HCT116 (cell line): ENCODE data around the gene GALNT16. TPM values are rescaled to one million over a fixed set of nuclear protein-coding genes. Genes with fewer than 3 reads are reported as not detected.

Experiments
- ATAC-seq: fragments of 200-7000 bp; cut with Tn5 transposase; 2 replicates; pipeline ENCODE4 v1.9.1; 2020; ENCODE audit warnings: mild to moderate bottlenecking, moderate library complexity
- BruUV-seq: library from RNA; stranded (reverse); fragments of 400-500 nt; replicated peaks from 2 replicates; lab custom pipeline; 2021; lab: Mats Ljungman, UMichigan
- CTCF ChIA-PET: fragments of 300-600 bp; sonication (Branson Sonifier 250); formaldehyde crosslinking; loops from one replicate; lab custom pipeline; 2021; ENCODE audit warnings: antibody characterized with exemption; lab: Charles Lee
- POLR2A ChIA-PET: fragments of 300-600, 350-600 bp; sonication (Branson Sonifier 250); formaldehyde crosslinking; loops from one replicate; lab custom pipeline; 2021; ENCODE audit warnings: antibody characterized with exemption; lab: Charles Lee
- RAD21 ChIA-PET, 2 experiments: fragments of 300-600 bp; sonication (Branson Sonifier 250); formaldehyde crosslinking; loops; one replicate each; lab custom pipeline; 2023; ENCODE audit warnings: low total read pairs in 2 of 2; ENCODE audit not compliant: uncharacterized antibody in 2 of 2, unreplicated experiment in 2 of 2, low non-redundant PET in 1 of 2; lab: Charles Lee
- DNase-seq: peaks from one replicate; pipeline ENCODE4 v3.0.0-alpha.2; 2010; ENCODE audit warnings: low read depth, low spot score
- H2AFZ ChIP-seq: fragments of 200-600 bp; shearing (Covaris generic), sonication (generic); 2 replicates; pipeline ENCODE4 v1.6.1; 2017; ENCODE audit warnings: low read depth, mixed run types, mixed read lengths, antibody characterized with exemption, low read length; ENCODE audit not compliant: poor library complexity, severe bottlenecking
- H3K27ac ChIP-seq: 2 replicates; pipeline ENCODE4 v1.5.1; 2012; ENCODE audit warnings: low read depth, low read length
- H3K27me3 ChIP-seq: fragments of 200-600 bp; sonication (generic); 2 replicates; pipeline ENCODE4 v1.6.1; 2016; ENCODE audit warnings: mixed run types, low read length, mixed read lengths; ENCODE audit not compliant: insufficient read depth
- H3K36me3 ChIP-seq, 2 experiments: fragments of 200-500 bp in 1 of 2; fragments of 200-600 bp in 1 of 2; sonication (Bioruptor generic) in 1 of 2; sonication (generic) in 1 of 2; 2 replicates each; pipeline versions ENCODE4 v1.5.1 to v1.6.1; 2014 to 2016; ENCODE audit warnings: low read length in 2 of 2, inconsistent platforms in 1 of 2, mixed read lengths in 1 of 2, mixed run types in 1 of 2; ENCODE audit not compliant: insufficient read depth in 2 of 2, control insufficient read depth in 1 of 2
- H3K4me1 ChIP-seq, 2 experiments: fragments of 200-600 bp in 1 of 2; sonication (generic) in 1 of 2; 2 replicates each; pipeline versions ENCODE4 v1.5.1 to v1.6.1; 2012 to 2017; ENCODE audit warnings: low read length in 2 of 2, inconsistent platforms in 1 of 2, mild to moderate bottlenecking in 1 of 2, mixed read lengths in 1 of 2, mixed run types in 1 of 2, moderate library complexity in 1 of 2; ENCODE audit not compliant: insufficient read depth in 2 of 2, control insufficient read depth in 1 of 2
- H3K4me2 ChIP-seq: fragments of 200-600 bp; sonication (generic); 2 replicates; pipeline ENCODE4 v1.6.1; 2017; ENCODE audit warnings: mixed run types, low read length, mixed read lengths
- H3K4me3 ChIP-seq, 2 experiments: fragments of 200-600 bp in 1 of 2; sonication (generic) in 1 of 2; replicated peaks in 1 of 2; 2 replicates each; pipeline ENCODE4 v1.5.1; 2011 to 2016; ENCODE audit warnings: low read length in 2 of 2, control low read depth in 1 of 2, low read depth in 1 of 2, mild to moderate bottlenecking in 1 of 2, mixed read lengths in 1 of 2, mixed run types in 1 of 2
- H3K79me2 ChIP-seq: fragments of 200-600 bp; sonication (generic); 2 replicates; pipeline ENCODE4 v1.6.1; 2017; ENCODE audit warnings: mild to moderate bottlenecking, mixed run types, low read length, moderate library complexity, mixed read lengths; ENCODE audit not compliant: insufficient read depth
- H3K9ac ChIP-seq: fragments of 200-600 bp; sonication (generic); 2 replicates; pipeline ENCODE4 v1.6.1; 2016; ENCODE audit warnings: low read length, mixed read lengths
- H3K9me2 ChIP-seq: fragments of 200-600 bp; sonication (generic), shearing (Covaris generic); 2 replicates; pipeline ENCODE4 v1.6.1; 2017; ENCODE audit warnings: mixed run types, mild to moderate bottlenecking, moderate library complexity; ENCODE audit not compliant: insufficient read depth
- H3K9me3 ChIP-seq, 2 experiments: fragments of 200-500 bp in 1 of 2; fragments of 200-600 bp in 1 of 2; sonication (Bioruptor generic) in 1 of 2; sonication (generic) in 1 of 2; 2 replicates each; pipeline ENCODE4 v1.6.1; 2014 to 2017; ENCODE audit warnings: low read length in 2 of 2, mixed read lengths in 2 of 2, inconsistent platforms in 1 of 2, low read depth in 1 of 2, mild to moderate bottlenecking in 1 of 2, mixed run types in 1 of 2, moderate library complexity in 1 of 2; ENCODE audit not compliant: control insufficient read depth in 1 of 2, insufficient read depth in 1 of 2
- H4K20me1 ChIP-seq: fragments of 200-600 bp; sonication (generic), shearing (Covaris generic); 2 replicates; pipeline ENCODE4 v1.6.1; 2017; ENCODE audit warnings: mixed run types, mild to moderate bottlenecking, moderate library complexity; ENCODE audit not compliant: insufficient read depth
- CEBPB ChIP-seq: IDR thresholded peaks from 2 replicates; pipeline ENCODE4 v1.6.1; 2012; ENCODE audit warnings: low read depth
- EGR1 ChIP-seq: IDR thresholded peaks from 2 replicates; pipeline ENCODE4 v1.6.1; 2012; ENCODE audit warnings: low read depth
- EZH2phosphoT487 ChIP-seq: fragments of 200-600 bp; IDR thresholded peaks from 2 replicates; pipeline ENCODE4 v1.6.1; 2018; ENCODE audit warnings: antibody characterized with exemption, borderline replicate concordance
- JUND ChIP-seq: IDR thresholded peaks from 2 replicates; pipeline ENCODE4 v1.6.1; 2012
- POLR2AphosphoS5 ChIP-seq: IDR thresholded peaks from 2 replicates; pipeline ENCODE4 v1.6.1; 2011; ENCODE audit warnings: mild to moderate bottlenecking, low read depth, low read length, moderate library complexity
- REST ChIP-seq: IDR thresholded peaks from 2 replicates; pipeline ENCODE4 v1.6.1; 2012; ENCODE audit warnings: low read depth
- SP1 ChIP-seq: IDR thresholded peaks from 2 replicates; pipeline ENCODE4 v1.6.1; 2012; ENCODE audit warnings: low read depth
- TCF7L2 ChIP-seq: IDR thresholded peaks from 2 replicates; pipeline ENCODE4 v1.7.0; 2011; ENCODE audit warnings: borderline replicate concordance, inconsistent platforms; ENCODE audit not compliant: insufficient read depth, insufficient read length; ENCODE audit errors: extremely low read depth
- YY1 ChIP-seq: IDR thresholded peaks from 2 replicates; pipeline ENCODE4 v1.6.1; 2011; ENCODE audit warnings: low read length, low read depth, moderate library complexity, mild to moderate bottlenecking; ENCODE audit not compliant: insufficient replicate concordance; ENCODE audit errors: extremely low read depth
- ZBTB33 ChIP-seq: IDR thresholded peaks from 2 replicates; pipeline ENCODE4 v1.6.1; 2011; ENCODE audit warnings: mild to moderate bottlenecking, low read length, moderate library complexity; ENCODE audit not compliant: insufficient replicate concordance; ENCODE audit errors: extremely low read depth
- ZFX ChIP-seq: fragments of 450-650 bp; IDR thresholded peaks from 2 replicates; pipeline ENCODE4 v1.6.1; 2017
- intact Hi-C: fragments of 100-400 bp; cut with micrococcal nuclease; formaldehyde crosslinking; loops from 2 replicates; pipeline ENCODE4 v1.10.0; 2022
- total RNA-seq: library from RNA; stranded (reverse); gene quantifications from one replicate; pipeline ENCODE4 v1.2.1, GENCODE V29; 2021; ENCODE audit not compliant: unreplicated experiment

The GALNT16 gene
- total RNA-seq, 1 experiment from 2014 or later = 0.32 TPM

- ChIA-PET POLR2A (no interaction called here), RAD21 (interaction anchor here in 1 of 2 experiments (0.6 kb wide), 1 partner anchor 31 kb away, joined by 3 read pairs; no protein-coding TSS in a partner anchor), CTCF (no interaction called here)
- no peak for TF ChIP-seq ZBTB33
- no peak for TF ChIP-seq JUND
- TF ChIP-seq CEBPB = no peak
- no peak for TF ChIP-seq EGR1
- no peak for TF ChIP-seq TCF7L2
- no peak for TF ChIP-seq ZFX
- TF ChIP-seq POLR2AphosphoS5 = no peak
- no peak for TF ChIP-seq YY1
- TF ChIP-seq REST = no peak
- TF ChIP-seq SP1 = no peak
- no peak for TF ChIP-seq EZH2phosphoT487
- H3K9me2 ChIP-seq = no peaks in the 10 kb centered on the region
- no peak overlapping the region for H3K9ac ChIP-seq
- no peaks in the 10 kb centered on the region for H4K20me1 ChIP-seq
- no peak overlapping the region for H3K27ac ChIP-seq
- H3K27me3 ChIP-seq = no peaks in the 10 kb centered on the region
- BruUV-seq = no TSS peak
- no peak for DNase-seq
- ATAC-seq = no peak
- intact Hi-C loops = no loop called here
- H3K4me1 ChIP-seq = no peaks in the 10 kb centered on the region
- no peak overlapping the region for H2AFZ ChIP-seq
- H3K9me3 ChIP-seq = no peaks in the 10 kb centered on the region
- H3K4me2 ChIP-seq = no peak overlapping the region
- no peak overlapping the region for H3K4me3 ChIP-seq
- no peaks in the 10 kb centered on the region for H3K79me2 ChIP-seq
- H3K36me3 ChIP-seq = no peaks in the 10 kb centered on the region
These were observed 72.9 kb downstream of the GALNT16 start for GRCh38 chr14:69332782-69333395.
